GM18861 (cell line): Measurements from ENCODE around the gene FAM50B.

Source experiments
- ATAC-seq: cut with Tn5 transposase; IDR thresholded peaks from one replicate; pipeline ENCODE4 v1.9.1; 2021; ENCODE audit not compliant: unreplicated experiment

Gene FAM50B

GRCh38 chr6:3848925-3849605 is at the start of gene FAM50B:
Gene FAM50B (plus strand): TSS chr6:3849373. CDS start chr6:3849812, 439 bp downstream.
- peak; percentile 84 for ATAC-seq

DNA sequence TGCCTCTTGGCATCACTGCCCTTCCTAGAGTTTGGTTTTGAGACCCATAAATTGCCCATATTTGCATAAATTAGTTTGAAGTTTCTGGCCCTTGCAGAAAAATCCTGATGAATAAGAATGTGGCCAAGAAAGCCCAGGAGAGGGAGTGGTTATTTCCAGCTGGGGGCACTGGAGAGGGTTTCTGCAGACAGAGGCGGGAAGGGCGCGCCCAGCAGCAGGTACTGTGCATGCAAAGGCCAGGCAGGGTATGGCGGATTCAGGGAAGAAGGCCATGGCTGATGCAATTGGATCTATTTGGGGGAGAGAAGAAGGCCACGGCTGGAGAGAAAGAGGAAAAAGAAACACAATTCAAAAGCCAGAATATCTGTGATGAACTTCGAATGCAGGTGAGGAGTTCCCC is 49.5 kb upstream of the FAM50B start:
- no peak for ATAC-seq

- no peak for ATAC-seq
Observed at GRCh38 chr6:3800850-3801591, 48.2 kb upstream of the FAM50B start.

- ATAC-seq = peak; percentile 60
Observed at GRCh38 chr6:3801960-3802359, 47.2 kb upstream of the FAM50B start.

DNA sequence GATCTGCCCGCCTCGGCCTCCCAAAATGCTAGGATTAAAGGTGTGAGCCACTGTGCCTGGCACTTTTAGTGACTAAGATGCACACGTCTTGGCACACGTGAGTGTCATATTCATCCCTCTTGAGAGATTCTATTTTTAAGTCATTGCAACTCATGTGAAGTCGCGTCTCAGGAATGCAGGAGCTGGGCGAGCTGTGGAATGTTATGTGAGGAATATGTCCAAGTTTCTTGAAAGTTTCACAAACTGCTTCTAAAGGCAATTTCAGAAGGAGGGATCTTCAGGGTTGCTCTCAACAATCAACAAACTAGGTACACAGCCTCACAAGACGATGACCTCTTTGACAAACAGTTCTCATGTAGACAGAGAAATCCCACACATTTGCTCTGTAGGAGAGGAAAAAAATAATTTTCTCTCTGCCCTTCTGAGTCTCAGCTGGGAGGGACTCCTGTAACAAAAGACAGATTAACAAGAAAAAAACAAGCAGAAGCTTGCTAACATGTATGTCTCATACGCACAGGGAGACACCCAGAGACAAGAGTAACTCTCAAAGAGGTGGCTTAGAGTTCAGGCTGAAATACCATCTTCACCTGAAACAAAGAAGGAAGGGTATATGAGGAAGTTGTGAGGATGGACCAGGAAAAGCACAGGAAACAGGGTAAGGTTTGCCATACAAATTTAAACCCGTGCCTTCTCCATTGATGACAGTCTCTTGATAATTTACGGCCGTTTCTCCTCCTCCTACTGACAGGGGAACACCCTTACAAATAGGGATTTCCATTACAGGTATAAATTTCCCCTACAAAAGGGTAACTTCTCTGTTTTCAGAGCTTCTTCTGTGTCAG is 45.3 kb upstream of the FAM50B start:
- peak; percentile 37 for ATAC-seq

DNA sequence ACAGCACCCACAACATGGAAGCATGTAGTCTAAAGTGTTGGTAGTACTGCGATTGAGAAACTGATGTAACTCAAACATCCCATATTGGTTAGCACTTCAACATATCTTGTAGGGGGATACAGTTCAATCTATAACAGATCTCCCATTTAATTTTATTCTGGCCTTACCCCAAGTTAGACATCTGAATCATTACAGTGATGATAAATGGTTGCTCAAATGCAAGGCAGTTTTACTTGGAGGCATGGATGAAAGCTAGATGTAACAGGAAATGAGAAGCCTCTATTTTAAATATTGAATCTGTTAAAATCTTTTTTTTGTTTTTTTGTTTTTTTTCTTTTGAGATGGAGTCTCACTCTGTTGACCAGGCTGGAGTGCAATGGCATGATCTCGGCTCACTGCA is 44.2 kb upstream of the FAM50B start:
- ATAC-seq = no peak

DNA sequence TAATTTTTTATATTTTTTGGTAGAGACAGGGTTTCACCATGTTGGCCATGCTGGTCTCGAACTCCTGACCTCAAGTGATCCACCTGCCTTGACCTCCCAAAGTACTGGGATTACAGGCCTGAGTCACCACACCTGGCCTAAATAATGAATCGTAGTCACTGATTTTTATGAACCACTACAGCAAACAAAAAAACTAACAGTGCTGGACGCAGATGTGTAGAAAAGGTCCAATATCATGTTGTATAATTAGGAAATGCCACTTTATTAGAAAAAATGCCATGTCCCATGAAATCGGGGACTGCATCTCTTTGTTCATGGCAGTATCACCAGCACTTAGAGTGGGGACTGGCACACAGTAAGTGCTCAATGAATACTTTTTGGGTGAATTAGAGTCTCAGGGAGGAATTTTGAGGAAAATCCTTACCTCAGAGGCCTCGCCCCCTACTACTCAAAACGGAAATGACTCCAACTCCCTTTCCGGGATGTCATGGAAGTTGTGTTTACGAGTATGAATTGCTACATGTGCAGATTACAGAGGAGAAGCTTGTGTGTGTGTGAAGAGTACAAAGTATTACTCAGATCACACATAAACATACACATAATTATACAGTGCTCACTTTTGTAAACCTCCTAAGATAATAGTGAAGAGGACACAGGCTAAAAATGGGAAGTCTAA is 43.6 kb upstream of the FAM50B start:
- ATAC-seq = no peak

DNA sequence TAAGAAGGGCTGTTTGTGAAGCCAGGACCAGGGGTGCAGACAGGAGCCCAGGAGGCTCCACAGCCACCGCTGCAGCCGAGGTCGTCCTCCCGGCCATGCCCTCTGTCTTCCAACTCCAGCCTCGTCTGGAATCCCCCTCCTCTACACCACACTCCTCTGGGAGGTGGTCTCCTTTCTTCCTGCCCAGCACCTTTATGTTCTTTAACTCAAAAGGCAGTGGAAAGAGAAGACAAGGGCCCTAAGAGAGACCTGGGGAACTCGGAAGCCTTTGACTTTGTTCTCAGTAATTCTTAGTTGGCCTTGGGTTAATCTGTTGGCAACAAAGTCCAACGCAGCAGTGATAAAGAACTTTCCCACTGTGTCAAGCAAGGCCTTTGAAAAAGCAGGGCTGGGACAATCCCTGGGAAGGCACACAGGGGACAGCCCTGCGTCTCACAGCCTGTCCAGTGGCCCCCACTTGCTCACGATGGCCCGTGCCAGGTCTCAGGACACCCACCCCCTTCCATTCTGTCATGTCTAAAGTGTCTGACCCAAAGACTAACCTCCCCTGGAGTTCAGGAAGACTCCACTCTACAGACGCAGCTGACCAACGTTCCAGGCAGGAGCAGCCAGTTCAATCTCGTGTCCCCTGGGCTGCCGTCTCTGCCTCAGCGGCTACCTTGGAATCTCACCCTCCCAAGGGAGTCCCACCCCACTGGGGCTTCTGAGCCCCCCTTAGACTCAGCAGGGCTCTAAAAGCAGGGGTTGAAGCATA is 42.8 kb upstream of the FAM50B start:
- no peak for ATAC-seq

GRCh38 chr6:3808199-3808598 is 41.0 kb upstream of the FAM50B start:
- no peak for ATAC-seq

DNA sequence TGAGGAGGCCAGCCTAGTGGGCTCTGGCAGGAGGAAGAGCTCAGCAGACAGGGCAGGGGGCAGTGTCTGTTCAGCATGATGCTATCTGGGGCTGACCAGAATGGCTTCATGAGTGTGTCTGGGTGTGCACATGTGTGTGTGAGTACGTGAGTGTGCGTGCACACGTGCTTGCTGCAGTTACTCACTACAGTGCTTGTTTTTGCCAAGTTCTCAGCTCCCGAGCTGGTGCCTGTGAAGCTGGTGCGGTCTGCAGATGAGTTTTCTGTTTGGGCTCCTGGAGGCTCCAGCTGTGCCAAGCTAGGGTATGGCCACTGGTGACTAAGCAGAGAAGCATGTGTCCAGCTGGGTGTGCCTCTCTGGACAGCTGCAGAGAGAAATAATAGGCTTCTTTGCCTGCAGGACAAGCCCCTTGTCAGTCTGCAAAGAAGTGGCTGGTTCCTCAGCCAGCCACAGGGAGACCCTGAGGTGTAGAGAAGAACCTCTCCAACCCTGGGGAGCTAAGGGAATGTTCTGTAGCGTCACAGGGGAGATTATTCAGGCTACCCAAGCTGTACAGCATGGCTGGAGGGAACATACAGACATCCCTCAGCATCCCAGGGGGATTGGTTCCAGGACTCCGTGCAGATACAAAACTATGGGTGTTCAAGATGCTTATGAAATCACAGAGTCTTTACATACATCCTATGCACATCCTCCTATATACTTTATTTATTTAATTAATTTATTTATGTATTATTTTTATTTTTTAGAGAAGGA is 40.2 kb upstream of the FAM50B start:
- no peak for ATAC-seq

DNA sequence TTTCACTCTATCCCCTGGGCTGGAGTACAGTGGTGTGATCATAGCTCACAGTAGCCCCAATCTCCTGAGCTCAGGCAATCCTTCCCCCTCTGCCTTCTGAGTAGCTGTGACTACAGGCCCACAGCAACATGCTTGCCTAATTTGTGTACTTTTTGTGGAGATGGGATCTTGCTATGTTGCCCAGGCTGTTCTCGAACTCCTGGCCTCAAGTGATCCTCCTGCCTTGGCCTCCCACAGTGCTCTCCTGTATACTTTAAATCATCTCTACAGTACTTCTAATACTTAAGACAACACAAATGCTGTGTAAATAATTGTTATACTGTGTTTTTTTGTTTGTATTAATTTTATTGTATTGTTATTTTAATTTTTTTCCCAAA is 39.7 kb upstream of the FAM50B start:
- ATAC-seq = no peak

- ATAC-seq = no peak
Observed at GRCh38 chr6:3809982-3810381, 39.2 kb upstream of the FAM50B start.

GRCh38 chr6:3811191-3811590 is 38.0 kb upstream of the FAM50B start:
- no peak for ATAC-seq

- no peak for ATAC-seq
Observed at GRCh38 chr6:3812596-3812995, 36.6 kb upstream of the FAM50B start.

GRCh38 chr6:3813150-3813780 is 35.9 kb upstream of the FAM50B start:
- no peak for ATAC-seq

GRCh38 chr6:3813918-3814317 is 35.3 kb upstream of the FAM50B start:
- ATAC-seq = no peak

GRCh38 chr6:3814539-3814938 is 34.6 kb upstream of the FAM50B start:
- no peak for ATAC-seq

DNA sequence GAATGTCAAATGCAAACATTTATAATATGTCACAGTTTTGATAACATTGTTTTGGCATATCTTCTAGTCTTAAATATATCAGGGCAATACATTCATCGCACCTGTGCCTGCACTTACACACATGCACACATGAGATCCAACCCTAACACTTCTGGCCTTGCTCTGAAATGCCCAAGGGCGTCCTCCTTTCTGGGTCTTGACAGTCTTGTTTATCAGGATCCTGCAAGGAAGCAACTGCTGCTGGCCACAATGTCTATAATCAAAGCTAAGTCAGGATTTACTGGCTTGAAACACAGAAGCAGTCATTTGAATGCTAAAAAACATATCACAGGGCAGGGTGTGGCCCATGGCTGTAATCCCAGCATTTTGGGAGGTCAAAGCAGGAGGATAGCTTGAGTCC is 32.9 kb upstream of the FAM50B start:
- no peak for ATAC-seq
